ENCODE data around the gene NTM.

The NTM gene

GRCh38 chr11:132185726-132186592, 815.5 kb downstream of the NTM start:
- no peaks in the 10 kb centered on the region for H3F3A ChIP-seq (ENCODE audit: control insufficient read depth, insufficient read depth)
- no peaks in the 10 kb centered on the region for H3K36me3 ChIP-seq (ENCODE audit: control insufficient read depth, low read length)
- no peak overlapping the region for H3K27ac ChIP-seq (ENCODE audit: low read depth, low read length)
- H3K4me3 ChIP-seq (ENCODE audit: low read length): no peak overlapping the region
- no peaks in the 10 kb centered on the region for H3K4me1 ChIP-seq (ENCODE audit: control insufficient read depth, low read length)
- no peaks in the 10 kb centered on the region for H3K79me2 ChIP-seq (ENCODE audit: control insufficient read depth, low read length)
- H4K20me1 ChIP-seq (ENCODE audit: control insufficient read depth, insufficient read depth, low read depth, low read length): no peaks in the 10 kb centered on the region
- TF ChIP-seq CTCF (IDR thresholded peaks at IDR 0.05; ENCODE audit: low read depth, low read length, poor library complexity, severe bottlenecking): no peak
- no peak for TF ChIP-seq EZH2phosphoT487 (IDR thresholded peaks at IDR 0.05; ENCODE audit: borderline replicate concordance, low read length)
- no peaks in the 10 kb centered on the region for H3K9me3 ChIP-seq (ENCODE audit: control insufficient read depth, insufficient read depth, low read length)
- no peaks in the 10 kb centered on the region for H3K27me3 ChIP-seq (ENCODE audit: control insufficient read depth, low read length)
- no peaks in the 10 kb centered on the region for H3K9me2 ChIP-seq (replicated peaks; ENCODE audit: control insufficient read depth, low read length)
- H3K4me2 ChIP-seq (ENCODE audit: low read length): no peak overlapping the region

GRCh38 chr11:132186699-132187098, 816.3 kb downstream of the NTM start:
- Histone ChIP-seq H3K4me1 (ENCODE audit: control insufficient read depth, low read length) (no peaks in the 10 kb centered on the region), H3K27ac (ENCODE audit: low read depth, low read length) (no peak overlapping the region), H3K79me2 (ENCODE audit: control insufficient read depth, low read length) (no peaks in the 10 kb centered on the region), H4K20me1 (ENCODE audit: control insufficient read depth, insufficient read depth, low read depth, low read length) (no peaks in the 10 kb centered on the region), H3F3A (ENCODE audit: control insufficient read depth, insufficient read depth) (no peaks in the 10 kb centered on the region), H3K36me3 (ENCODE audit: control insufficient read depth, low read length) (no peaks in the 10 kb centered on the region), H3K9me3 (ENCODE audit: control insufficient read depth, insufficient read depth, low read length) (no peaks in the 10 kb centered on the region), H3K4me3 (ENCODE audit: low read length) (no peak overlapping the region), H3K27me3 (ENCODE audit: control insufficient read depth, low read length) (no peaks in the 10 kb centered on the region), H3K4me2 (ENCODE audit: low read length) (no peak overlapping the region), H3K9me2 (replicated peaks; ENCODE audit: control insufficient read depth, low read length) (no peaks in the 10 kb centered on the region)
- TF ChIP-seq CTCF (IDR thresholded peaks at IDR 0.05; ENCODE audit: low read depth, low read length, poor library complexity, severe bottlenecking) (no peak), EZH2phosphoT487 (IDR thresholded peaks at IDR 0.05; ENCODE audit: borderline replicate concordance, low read length) (no peak)

GRCh38 chr11:132187386-132187785, 817.0 kb downstream of the NTM start:
- Histone ChIP-seq H3K79me2 (ENCODE audit: control insufficient read depth, low read length) (no peaks in the 10 kb centered on the region), H3K36me3 (ENCODE audit: control insufficient read depth, low read length) (no peaks in the 10 kb centered on the region), H3F3A (ENCODE audit: control insufficient read depth, insufficient read depth) (no peaks in the 10 kb centered on the region), H3K9me2 (replicated peaks; ENCODE audit: control insufficient read depth, low read length) (no peaks in the 10 kb centered on the region), H4K20me1 (ENCODE audit: control insufficient read depth, insufficient read depth, low read depth, low read length) (no peaks in the 10 kb centered on the region), H3K9me3 (ENCODE audit: control insufficient read depth, insufficient read depth, low read length) (no peaks in the 10 kb centered on the region), H3K4me3 (ENCODE audit: low read length) (no peak overlapping the region), H3K27ac (ENCODE audit: low read depth, low read length) (no peak overlapping the region), H3K4me1 (ENCODE audit: control insufficient read depth, low read length) (no peaks in the 10 kb centered on the region), H3K27me3 (ENCODE audit: control insufficient read depth, low read length) (no peaks in the 10 kb centered on the region), H3K4me2 (ENCODE audit: low read length) (no peak overlapping the region)
- TF ChIP-seq CTCF (IDR thresholded peaks at IDR 0.05; ENCODE audit: low read depth, low read length, poor library complexity, severe bottlenecking): no peak
- TF ChIP-seq EZH2phosphoT487 (IDR thresholded peaks at IDR 0.05; ENCODE audit: borderline replicate concordance, low read length): no peak
